ENCODE measurements around the gene OSBPL7. TPM values are rescaled to one million over a fixed set of nuclear protein-coding genes. Genes with fewer than 3 reads are reported as not detected.

Gene OSBPL7
- total RNA-seq, 4 donors from 2014 or later, result 8.6 to 19.5 (median 11.2) TPM

DNA sequence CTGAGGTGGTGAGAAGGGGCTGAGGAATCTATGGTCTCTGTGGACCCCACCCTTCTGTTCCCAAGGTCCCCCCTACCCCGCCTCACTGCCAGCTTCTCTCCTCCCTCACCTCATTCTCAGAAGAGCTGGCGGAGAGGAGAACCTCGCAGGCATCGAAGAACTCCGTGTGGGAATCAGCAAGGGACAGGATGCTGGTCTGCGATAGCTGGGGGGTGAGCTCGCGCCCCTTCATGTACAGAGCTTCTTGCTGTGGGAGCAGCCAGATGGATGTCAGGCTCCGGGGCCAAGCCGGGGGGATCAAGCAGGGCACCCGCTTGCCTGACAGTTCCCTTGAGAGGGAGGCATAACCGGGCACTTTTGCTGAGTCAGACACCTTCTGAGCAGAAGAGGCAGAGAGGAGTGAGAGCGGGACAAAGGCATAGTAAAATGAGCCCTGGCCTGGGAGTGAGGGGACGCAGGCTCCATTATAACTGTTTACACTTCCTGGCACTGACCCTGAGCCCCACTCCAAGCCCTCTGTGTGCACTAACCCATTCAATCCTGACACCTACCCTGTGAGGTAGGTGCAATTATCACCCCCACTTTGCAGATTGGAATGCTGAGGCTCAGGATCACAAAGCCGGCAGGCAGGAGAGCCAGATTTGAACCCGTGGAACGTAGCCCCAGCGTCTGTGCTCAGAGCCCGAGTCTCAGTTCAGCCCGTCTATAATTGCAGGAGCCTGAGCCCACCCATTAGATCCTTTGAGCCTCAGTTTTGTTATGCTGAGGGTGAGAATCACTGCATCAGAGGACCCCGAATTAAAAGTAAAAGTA, 6.3 kb downstream of the OSBPL7 start:
- Histone ChIP-seq H3K4me3 (no peak overlapping the region), H3K9me3 (no peaks in the 10 kb centered on the region), H3K36me3 (peaks cover 0 to 93% (median 25%) of the 10 kb centered on the region in 3 donors), H3K27ac (no peak overlapping the region), H3K4me1 (peaks cover 0 to 19% (median 3%) of the 10 kb centered on the region in 4 donors), H3K27me3 (no peaks in the 10 kb centered on the region)
- WGBS, 2 donors, result 89 to 93% methylated on average over 21 of the region's 21 CpGs
- DNase-seq (ENCODE audit: low spot score in 2 of 2), result no peak
- no peak for TF ChIP-seq POLR2A (IDR thresholded peaks at IDR 0.05)
- TF ChIP-seq, protein P1, sequence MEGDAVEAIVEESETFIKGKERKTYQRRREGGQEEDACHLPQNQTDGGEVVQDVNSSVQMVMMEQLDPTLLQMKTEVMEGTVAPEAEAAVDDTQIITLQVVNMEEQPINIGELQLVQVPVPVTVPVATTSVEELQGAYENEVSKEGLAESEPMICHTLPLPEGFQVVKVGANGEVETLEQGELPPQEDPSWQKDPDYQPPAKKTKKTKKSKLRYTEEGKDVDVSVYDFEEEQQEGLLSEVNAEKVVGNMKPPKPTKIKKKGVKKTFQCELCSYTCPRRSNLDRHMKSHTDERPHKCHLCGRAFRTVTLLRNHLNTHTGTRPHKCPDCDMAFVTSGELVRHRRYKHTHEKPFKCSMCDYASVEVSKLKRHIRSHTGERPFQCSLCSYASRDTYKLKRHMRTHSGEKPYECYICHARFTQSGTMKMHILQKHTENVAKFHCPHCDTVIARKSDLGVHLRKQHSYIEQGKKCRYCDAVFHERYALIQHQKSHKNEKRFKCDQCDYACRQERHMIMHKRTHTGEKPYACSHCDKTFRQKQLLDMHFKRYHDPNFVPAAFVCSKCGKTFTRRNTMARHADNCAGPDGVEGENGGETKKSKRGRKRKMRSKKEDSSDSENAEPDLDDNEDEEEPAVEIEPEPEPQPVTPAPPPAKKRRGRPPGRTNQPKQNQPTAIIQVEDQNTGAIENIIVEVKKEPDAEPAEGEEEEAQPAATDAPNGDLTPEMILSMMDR (IDR thresholded peaks at IDR 0.05), result no peak

GRCh38 chr17:47813512-47814031, 8.0 kb downstream of the OSBPL7 start:
- H3K27me3 ChIP-seq, result no peaks in the 10 kb centered on the region
- TF ChIP-seq, protein P1 (IDR thresholded peaks at IDR 0.05), result no peak
- no peak for TF ChIP-seq EP300 (IDR thresholded peaks at IDR 0.05)
- no peak overlapping the region for H3K27ac ChIP-seq
- H3K4me1 ChIP-seq, result peaks cover 0 to 18% (median 3%) of the 10 kb centered on the region in 4 donors
- no peaks in the 10 kb centered on the region for H3K9me3 ChIP-seq
- H3K36me3 ChIP-seq, result peaks cover 0 to 94% (median 32%) of the 10 kb centered on the region in 3 donors
- DNase-seq (ENCODE audit: low spot score in 2 of 2), result no peak
- no peak overlapping the region for H3K4me3 ChIP-seq
- 90 to 96% methylated on average over 22 of the region's 22 CpGs for WGBS, 2 donors

GRCh38 chr17:47813077-47813476, 8.5 kb downstream of the OSBPL7 start:
- WGBS, 2 donors, result 85 to 89% methylated on average over 14 of the region's 14 CpGs
- Histone ChIP-seq H3K9me3 (no peaks in the 10 kb centered on the region), H3K27ac (no peak overlapping the region), H3K36me3 (peaks cover 0 to 94% (median 36%) of the 10 kb centered on the region in 3 donors), H3K27me3 (no peaks in the 10 kb centered on the region), H3K4me1 (peaks cover 0 to 18% (median 3%) of the 10 kb centered on the region in 4 donors), H3K4me3 (no peak overlapping the region)
- TF ChIP-seq, protein P1 (IDR thresholded peaks at IDR 0.05), result no peak
- TF ChIP-seq EP300 (IDR thresholded peaks at IDR 0.05), result no peak
- no peak for TF ChIP-seq POLR2A (IDR thresholded peaks at IDR 0.05)
- DNase-seq (ENCODE audit: low spot score in 2 of 2), result no peak

GRCh38 chr17:47812146-47812920, 9.3 kb downstream of the OSBPL7 start:
- TF ChIP-seq EP300 (IDR thresholded peaks at IDR 0.05) (no peak), POLR2A (IDR thresholded peaks at IDR 0.05) (no peak)
- TF ChIP-seq, protein P1 (IDR thresholded peaks at IDR 0.05), result no peak
- 79 to 81% methylated on average over 18 of the region's 18 CpGs for WGBS, 2 donors
- no peak overlapping the region for H3K4me3 ChIP-seq
- DNase-seq (ENCODE audit: low spot score in 2 of 2), result no peak
- peaks cover 0 to 18% (median 3%) of the 10 kb centered on the region in 4 donors for H3K4me1 ChIP-seq
- no peaks in the 10 kb centered on the region for H3K27me3 ChIP-seq
- H3K9me3 ChIP-seq, result no peaks in the 10 kb centered on the region
- peaks cover 0 to 94% (median 39%) of the 10 kb centered on the region in 3 donors for H3K36me3 ChIP-seq
- peak overlapping the region in 2 of 4 donors; percentile 36 to 57 for H3K27ac ChIP-seq
